ENCODE data around the gene SMOC2. TPM values are rescaled to one million over a fixed set of nuclear protein-coding genes. Genes with fewer than 3 reads are reported as not detected.

SMOC2 gene
- polyA plus RNA-seq, 1 donor: 56.2 TPM

DNA sequence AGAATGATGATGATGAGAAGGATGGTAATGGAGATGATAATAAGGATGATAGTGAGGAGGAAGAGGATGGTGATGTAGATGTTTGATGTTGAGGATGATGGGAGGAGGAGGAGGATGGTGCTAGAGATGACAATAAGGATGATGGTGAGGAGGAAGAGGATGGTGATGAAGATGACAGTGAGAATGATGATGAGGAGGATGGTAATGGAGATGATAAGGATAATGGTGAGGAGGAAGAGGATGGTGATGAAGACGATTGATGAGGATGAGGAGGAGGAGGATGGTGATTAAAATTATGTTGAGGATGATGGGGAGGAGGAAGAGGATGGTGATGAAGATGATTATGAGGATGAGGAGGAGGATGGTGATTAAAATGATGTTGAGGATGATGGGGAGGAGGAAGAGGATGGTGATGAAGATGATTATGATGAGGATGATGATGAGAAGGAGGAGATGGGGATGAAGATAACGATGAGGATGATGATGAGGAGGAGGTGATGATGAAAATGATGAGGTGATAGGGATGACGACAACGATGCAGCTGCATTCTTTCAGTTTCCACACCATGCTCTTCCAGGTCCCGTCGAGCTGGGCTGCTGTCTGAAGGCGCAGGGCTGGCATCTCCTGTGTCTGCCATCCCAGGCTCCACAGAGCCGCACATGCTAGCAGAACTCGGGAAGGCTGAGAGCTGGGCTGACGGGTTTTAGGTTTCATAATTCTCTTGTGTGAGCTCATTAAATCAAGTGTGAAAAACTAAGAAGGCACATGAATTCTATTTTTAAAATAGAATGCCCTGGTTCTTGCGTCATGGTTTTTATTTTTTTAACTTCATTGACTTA lies 274.9 kb downstream of the SMOC2 start:
- no peak for DNase-seq

DNA sequence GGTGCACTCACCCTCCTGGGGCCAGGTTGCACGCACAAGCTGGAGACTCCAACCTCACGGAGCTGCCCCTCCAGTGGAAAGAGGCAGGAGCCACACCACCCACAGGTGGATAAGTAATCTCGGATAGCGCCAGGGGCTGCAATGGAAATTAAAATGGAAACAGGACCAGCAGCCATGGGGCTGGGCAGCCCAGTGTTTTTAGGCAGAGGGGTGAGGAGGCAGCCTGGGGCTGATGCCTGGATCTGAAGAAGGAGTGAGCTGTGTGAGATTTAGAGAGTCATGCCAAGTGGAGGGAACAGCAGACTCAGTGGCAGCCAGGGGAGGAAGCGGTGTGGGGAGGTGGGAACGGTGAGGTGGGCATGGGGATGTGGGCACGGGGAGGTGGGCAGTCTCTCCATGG lies 275.6 kb downstream of the SMOC2 start:
- no peak for DNase-seq

DNA sequence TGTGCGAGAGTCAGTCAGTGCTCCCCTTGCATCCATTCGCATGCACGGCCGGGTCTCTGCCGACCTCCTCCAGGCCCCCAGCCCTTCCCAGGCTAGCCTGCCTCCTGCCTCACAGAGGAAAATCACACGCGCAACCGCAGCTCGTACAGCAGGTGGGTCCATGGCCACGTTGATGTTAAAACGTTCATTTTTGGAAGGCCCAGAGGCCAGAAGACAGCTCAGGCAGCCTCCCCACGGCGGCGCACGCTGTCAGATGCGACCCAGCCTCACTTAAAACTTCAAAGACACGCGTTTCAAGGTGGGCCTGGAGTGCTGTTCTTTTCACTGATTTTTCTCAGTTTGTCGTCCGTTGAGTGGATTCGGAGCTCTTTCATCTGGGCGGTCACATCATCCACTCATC lies 276.5 kb downstream of the SMOC2 start:
- DNase-seq: no peak

Other genes with a start within 250 kb of the SMOC2 start
- gene DACT2, start 121.4 kb upstream of the SMOC2 start, polyA plus RNA-seq (ENCODE audit: insufficient read length): 1.6 TPM

Measured in hindlimb muscle (tissue), 1 donor.